AG04450 (cell line): Measurements from ENCODE around the gene FSTL5. TPM values are rescaled to one million over a fixed set of nuclear protein-coding genes. Genes with fewer than 3 reads are reported as not detected.

Source experiments
- CTCF ChIA-PET: fragments of 300-600, 350-600 bp; formaldehyde crosslinking; extraction: SDS; loops from one replicate; lab custom pipeline; 2022; ENCODE audit warnings: antibody characterized with exemption, inconsistent platforms; lab: Charles Lee
- POLR2A ChIA-PET: fragments of 350-600 bp; formaldehyde crosslinking; extraction: SDS; loops from one replicate; lab custom pipeline; 2021; ENCODE audit warnings: antibody characterized with exemption, inconsistent platforms; lab: Yijun Ruan, JAX
- DNase-seq: peaks from one replicate; pipeline ENCODE4 v3.0.0-alpha.2; 2011; ENCODE audit warnings: low read depth, low spot score
- H3K27ac ChIP-seq: one replicate; pipeline ENCODE4 v1.5.1; 2012; ENCODE audit warnings: low read depth, low read length, control low read depth
- H3K27me3 ChIP-seq: one replicate; pipeline ENCODE4 v1.6.0; 2012; ENCODE audit warnings: low read length; ENCODE audit not compliant: control insufficient read depth, insufficient read depth
- H3K4me3 ChIP-seq: 2 replicates; pipeline ENCODE4 v1.5.1; 2011; ENCODE audit warnings: mild to moderate bottlenecking, low read depth, low read length, control low read depth
- H3K9me3 ChIP-seq: 2 replicates; pipeline ENCODE4 v1.5.1; 2012; ENCODE audit warnings: low read length; ENCODE audit not compliant: control insufficient read depth, insufficient read depth
- polyA plus RNA-seq: library from polyadenylated mRNA; depleted of rRNA; stranded (reverse); fragments of >200 nt; gene quantifications from 2 replicates; pipeline ENCODE4 v1.2.3, GENCODE V29; 2011
- TF ChIP-seq, protein P1 (sequence below): IDR thresholded peaks from 2 replicates; pipeline ENCODE4 v1.5.1; 2011; ENCODE audit warnings: low read depth, low read length, control low read depth, inconsistent platforms

The FSTL5 gene
- polyA plus RNA-seq, 1 experiment = not detected

DNA sequence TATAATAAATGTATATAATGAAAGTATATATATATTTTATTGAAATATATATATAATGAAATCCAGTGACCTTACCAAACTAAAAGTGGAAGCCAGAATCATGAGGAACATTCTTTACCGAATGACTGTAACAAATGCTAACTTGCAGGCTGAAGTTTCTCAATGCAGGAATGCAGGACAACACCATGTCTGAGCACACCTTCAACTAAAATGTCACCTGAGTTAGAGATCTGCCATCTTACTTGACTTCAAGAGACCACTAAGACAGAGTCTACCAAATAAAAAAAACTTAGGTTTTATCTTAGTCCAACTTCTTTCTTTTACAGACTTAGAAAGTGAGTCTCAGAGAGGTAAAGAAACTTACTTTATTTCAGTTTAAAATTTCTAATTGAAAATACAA is 176.2 kb downstream of the FSTL5 start:
- H3K4me3 ChIP-seq = no peak overlapping the region
- no peak for DNase-seq
- TF ChIP-seq, protein P1, sequence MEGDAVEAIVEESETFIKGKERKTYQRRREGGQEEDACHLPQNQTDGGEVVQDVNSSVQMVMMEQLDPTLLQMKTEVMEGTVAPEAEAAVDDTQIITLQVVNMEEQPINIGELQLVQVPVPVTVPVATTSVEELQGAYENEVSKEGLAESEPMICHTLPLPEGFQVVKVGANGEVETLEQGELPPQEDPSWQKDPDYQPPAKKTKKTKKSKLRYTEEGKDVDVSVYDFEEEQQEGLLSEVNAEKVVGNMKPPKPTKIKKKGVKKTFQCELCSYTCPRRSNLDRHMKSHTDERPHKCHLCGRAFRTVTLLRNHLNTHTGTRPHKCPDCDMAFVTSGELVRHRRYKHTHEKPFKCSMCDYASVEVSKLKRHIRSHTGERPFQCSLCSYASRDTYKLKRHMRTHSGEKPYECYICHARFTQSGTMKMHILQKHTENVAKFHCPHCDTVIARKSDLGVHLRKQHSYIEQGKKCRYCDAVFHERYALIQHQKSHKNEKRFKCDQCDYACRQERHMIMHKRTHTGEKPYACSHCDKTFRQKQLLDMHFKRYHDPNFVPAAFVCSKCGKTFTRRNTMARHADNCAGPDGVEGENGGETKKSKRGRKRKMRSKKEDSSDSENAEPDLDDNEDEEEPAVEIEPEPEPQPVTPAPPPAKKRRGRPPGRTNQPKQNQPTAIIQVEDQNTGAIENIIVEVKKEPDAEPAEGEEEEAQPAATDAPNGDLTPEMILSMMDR = no peak
- CTCF ChIA-PET = no interaction called here
- POLR2A ChIA-PET = no interaction called here
- H3K27ac ChIP-seq = no peak overlapping the region
- peaks cover 6% of the 10 kb centered on the region; the same call in 1 of the 2 replicates for H3K9me3 ChIP-seq
- no peaks in the 10 kb centered on the region for H3K27me3 ChIP-seq

DNA sequence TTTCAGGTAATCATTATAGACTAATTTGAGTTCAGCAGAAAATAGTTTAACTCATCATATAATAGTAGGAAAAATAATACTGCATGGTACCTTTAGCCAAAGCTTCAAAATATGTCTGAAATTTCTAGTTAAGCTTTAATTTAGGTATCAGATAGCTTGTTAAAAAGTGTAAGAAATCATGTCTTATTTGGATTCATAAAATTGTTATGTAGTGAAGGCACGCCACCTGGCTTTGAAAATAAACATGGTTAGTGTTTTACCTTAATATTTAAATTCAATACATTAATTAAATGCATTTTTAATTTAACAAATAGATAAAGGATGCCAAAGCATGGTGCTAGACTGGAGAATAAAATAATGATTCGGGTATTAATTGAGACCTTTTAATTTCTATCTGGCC is 211.4 kb downstream of the FSTL5 start:
- CTCF ChIA-PET = no interaction called here
- TF ChIP-seq, protein P1 = no peak

DNA sequence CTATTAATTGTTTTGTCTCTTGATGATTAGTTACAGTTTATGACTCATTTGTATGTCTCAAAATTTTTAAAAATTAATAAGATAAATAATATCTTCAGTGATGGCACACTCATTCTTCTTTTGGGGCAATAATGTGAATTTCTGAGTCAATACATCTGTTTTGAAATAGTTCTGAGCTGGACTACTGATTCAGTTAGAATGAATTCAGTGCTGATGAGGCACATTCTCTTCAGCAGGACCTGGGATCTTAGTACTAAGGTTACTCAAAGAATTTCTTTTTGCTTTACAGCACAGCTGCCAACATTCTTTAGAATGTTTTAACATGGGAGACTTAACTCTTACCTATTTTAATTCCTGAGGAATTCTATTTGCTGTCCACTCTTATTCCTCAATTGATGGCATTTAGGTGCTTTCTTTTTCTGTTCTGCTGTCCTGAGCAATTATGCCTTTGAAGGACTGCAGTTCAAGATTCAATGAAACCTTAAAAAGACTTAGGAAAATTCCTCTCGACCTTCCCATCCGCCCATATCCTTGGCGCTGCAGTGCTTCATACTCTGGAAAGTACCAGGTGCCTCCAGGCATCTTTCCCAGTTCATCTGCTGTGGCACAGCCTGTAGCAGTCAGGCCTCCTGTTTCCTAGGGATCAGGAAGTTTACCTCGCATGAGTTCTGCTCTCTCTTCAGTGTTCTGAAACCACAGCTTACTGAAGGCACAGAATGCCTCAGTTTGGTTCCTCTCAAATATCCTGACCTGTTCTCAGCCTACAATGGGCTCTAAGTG is 213.7 kb downstream of the FSTL5 start:
- no peak overlapping the region for H3K27ac ChIP-seq
- ChIA-PET CTCF (no interaction called here), POLR2A (no interaction called here)
- no peak overlapping the region for H3K4me3 ChIP-seq
- H3K27me3 ChIP-seq = no peaks in the 10 kb centered on the region
- DNase-seq = no peak
- TF ChIP-seq, protein P1 = no peak
- peaks cover 3% of the 10 kb centered on the region; the same call in 1 of the 2 replicates for H3K9me3 ChIP-seq

More for the DNA sequence above, 211.4 kb downstream of the FSTL5 start:
- POLR2A ChIA-PET = no interaction called here
- Histone ChIP-seq H3K9me3 (peaks cover 3% of the 10 kb centered on the region; the same call in 1 of the 2 replicates), H3K4me3 (no peak overlapping the region), H3K27ac (no peak overlapping the region), H3K27me3 (no peaks in the 10 kb centered on the region)
- DNase-seq = no peak

DNA sequence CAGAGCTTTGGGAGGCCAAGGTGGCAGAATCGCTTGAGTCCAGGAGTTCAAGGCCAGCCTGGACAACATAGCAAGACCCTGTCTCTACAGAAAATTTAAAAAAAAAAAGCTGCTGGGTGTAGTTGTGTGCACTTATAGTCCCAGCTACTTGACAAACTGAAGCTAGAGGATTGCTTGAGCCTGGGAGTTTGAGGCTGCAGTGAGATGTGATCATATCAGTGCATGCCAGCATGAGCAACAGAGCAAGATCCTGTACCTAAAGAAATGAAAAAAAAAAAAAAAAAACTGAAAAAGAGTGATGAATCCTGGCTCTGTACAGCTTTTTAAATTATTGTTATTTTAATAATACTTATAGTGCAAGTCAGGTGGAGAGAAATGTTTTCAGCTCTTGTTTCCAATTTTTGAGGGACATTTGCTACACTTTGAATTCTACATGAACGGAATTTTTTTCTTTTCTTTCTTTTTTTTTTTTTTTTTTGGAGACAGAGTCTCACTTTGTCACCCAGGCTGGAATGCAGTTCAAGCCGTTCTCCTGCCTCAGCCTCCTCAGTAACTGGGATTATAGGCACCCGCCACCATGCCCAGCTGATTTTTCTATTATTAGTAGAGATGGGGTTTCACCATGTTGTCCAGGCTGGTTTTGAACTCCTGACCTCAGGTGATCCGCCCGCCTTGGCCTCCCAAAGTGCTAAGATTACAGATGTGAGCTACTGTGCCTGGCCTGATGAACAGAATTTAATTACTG is 215.6 kb downstream of the FSTL5 start:
- CTCF ChIA-PET = interaction anchor here (0.7 kb wide), 1 partner anchor 1702 kb away, joined by 10 read pairs; no protein-coding TSS in a partner anchor

More for the DNA sequence above, 215.6 kb downstream of the FSTL5 start:
- no peak for DNase-seq
- Histone ChIP-seq H3K27me3 (no peaks in the 10 kb centered on the region), H3K4me3 (no peak overlapping the region), H3K9me3 (peaks cover 5% of the 10 kb centered on the region; the same call in 1 of the 2 replicates), H3K27ac (no peak overlapping the region)
- TF ChIP-seq, protein P1 = no peak
- POLR2A ChIA-PET = no interaction called here
